PC-3 (cell line): ENCODE results near the gene SPHKAP. TPM values are rescaled to one million over a fixed set of nuclear protein-coding genes. Genes with fewer than 3 reads are reported as not detected.

Experiments
- ATAC-seq: fragments of 200-7000 bp; cut with Tn5 transposase; 2 replicates; pipeline ENCODE4 v1.9.1; 2020; ENCODE audit warnings: mild to moderate bottlenecking, moderate library complexity
- BruUV-seq: library from RNA; stranded (reverse); fragments of 400-500 nt; replicated peaks from 2 replicates; lab custom pipeline; 2021; lab: Mats Ljungman, UMichigan
- CTCF ChIA-PET: fragments of 300-600 bp; sonication (Branson Sonifier 250); formaldehyde crosslinking; loops from one replicate; lab custom pipeline; 2022; ENCODE audit warnings: antibody characterized with exemption; lab: Charles Lee
- POLR2A ChIA-PET: fragments of 300-600 bp; sonication (Branson Sonifier 250); formaldehyde crosslinking; loops from one replicate; lab custom pipeline; 2022; ENCODE audit warnings: antibody characterized with exemption; ENCODE audit not compliant: unreplicated experiment; lab: Charles Lee
- DNase-seq: peaks from one replicate; pipeline ENCODE4 v3.0.0-alpha.2; 2015
- H2AFZ ChIP-seq: fragments of 300-600 bp; sonication (generic); 2 replicates; pipeline ENCODE4 v1.6.0; 2016; ENCODE audit warnings: antibody characterized with exemption, low read length
- H3F3A ChIP-seq: fragments of 300-600 bp; sonication (generic); one replicate; pipeline ENCODE4 v1.6.0; 2017; ENCODE audit warnings: antibody characterized with exemption, low read length, control low read depth, mild to moderate bottlenecking; ENCODE audit not compliant: unreplicated experiment
- H3K27ac ChIP-seq: fragments of 300-600 bp; sonication (generic); 2 replicates; pipeline ENCODE4 v1.5.1; 2016; ENCODE audit warnings: mild to moderate bottlenecking, low read length
- H3K27me3 ChIP-seq: fragments of 300-600 bp; sonication (generic); 2 replicates; pipeline ENCODE4 v1.6.1; 2016; ENCODE audit warnings: low read length, mixed read lengths
- H3K36me3 ChIP-seq: fragments of 300-600 bp; sonication (generic); 2 replicates; pipeline ENCODE4 v1.6.1; 2016; ENCODE audit warnings: low read depth, mixed run types, low read length, mixed read lengths
- H3K4me1 ChIP-seq: fragments of 300-600 bp; sonication (generic); 2 replicates; pipeline ENCODE4 v1.5.1; 2016; ENCODE audit warnings: low read length; ENCODE audit not compliant: insufficient read depth
- H3K4me2 ChIP-seq: fragments of 300-600 bp; sonication (generic); 2 replicates; pipeline ENCODE4 v1.6.0; 2016; ENCODE audit warnings: low read length
- H3K4me3 ChIP-seq: fragments of 300-600 bp; sonication (generic); 2 replicates; pipeline ENCODE4 v1.5.1; 2016; ENCODE audit warnings: mild to moderate bottlenecking, low read length, mixed read lengths
- H3K79me2 ChIP-seq: fragments of 300-600 bp; sonication (generic); 2 replicates; pipeline ENCODE4 v1.6.1; 2017; ENCODE audit warnings: low read length, mixed read lengths
- H3K9ac ChIP-seq: fragments of 300-600 bp; sonication (generic); 2 replicates; pipeline ENCODE4 v1.6.0; 2016; ENCODE audit warnings: mild to moderate bottlenecking, low read length
- H3K9me2 ChIP-seq: fragments of 300-600 bp; sonication (generic); replicated peaks from 2 replicates; pipeline ENCODE4 v1.6.1; 2016; ENCODE audit warnings: mixed run types, low read length, mixed read lengths
- H3K9me3 ChIP-seq: fragments of 300-600 bp; sonication (generic); 2 replicates; pipeline ENCODE4 v1.6.1; 2016; ENCODE audit warnings: low read length, mixed read lengths
- H4K20me1 ChIP-seq: fragments of 300-600 bp; sonication (generic); 2 replicates; pipeline ENCODE4 v1.6.1; 2016; ENCODE audit warnings: low read length, mixed read lengths
- CTCF ChIP-seq: fragments of 300-600 bp; sonication (generic); conservative IDR thresholded peaks from 2 replicates; pipeline ENCODE4 v1.5.1; 2017; ENCODE audit warnings: antibody characterized with exemption, low read depth, mild to moderate bottlenecking, low read length
- EZH2 ChIP-seq: fragments of 300-600 bp; sonication (generic); IDR thresholded peaks from one replicate; pipeline ENCODE4 v1.6.1; 2017; ENCODE audit warnings: antibody characterized with exemption, mild to moderate bottlenecking, low read length; ENCODE audit not compliant: unreplicated experiment
- EZH2phosphoT487 ChIP-seq: fragments of 300-600 bp; sonication (generic); IDR thresholded peaks from 2 replicates; pipeline ENCODE4 v1.6.1; 2018; ENCODE audit warnings: mild to moderate bottlenecking, antibody characterized with exemption, low read length, borderline replicate concordance
- intact Hi-C: fragments of 100-400 bp; cut with micrococcal nuclease; formaldehyde crosslinking; loops from 2 replicates; pipeline ENCODE4 v1.9.0; 2023
- total RNA-seq: library from RNA; depleted of rRNA; stranded (reverse); fragments of >200 nt; gene quantifications from 2 replicates; pipeline ENCODE4 v1.2.3, GENCODE V29; 2014

The SPHKAP gene
- total RNA-seq, 1 experiment from 2014 or later: not detected

GRCh38 chr2:228136027-228136426 is 45.5 kb downstream of the SPHKAP start:
- Histone ChIP-seq H2AFZ (no peak overlapping the region), H4K20me1 (no peaks in the 10 kb centered on the region), H3K9ac (no peak overlapping the region), H3K9me2 (no peaks in the 10 kb centered on the region), H3K79me2 (no peaks in the 10 kb centered on the region), H3K27ac (no peak overlapping the region), H3K9me3 (no peaks in the 10 kb centered on the region), H3K4me2 (no peak overlapping the region), H3K36me3 (no peaks in the 10 kb centered on the region), H3K4me1 (no peaks in the 10 kb centered on the region), H3F3A (no peaks in the 10 kb centered on the region), H3K4me3 (no peak overlapping the region), H3K27me3 (peaks cover 63% of the 10 kb centered on the region)
- POLR2A ChIA-PET: no interaction called here
- BruUV-seq: no TSS peak
- ATAC-seq (no peak), DNase-seq (no peak)
- TF ChIP-seq EZH2: no peak
- TF ChIP-seq CTCF: no peak
- TF ChIP-seq EZH2phosphoT487: no peak
- intact Hi-C loops: no loop called here
- CTCF ChIA-PET: no interaction called here

DNA sequence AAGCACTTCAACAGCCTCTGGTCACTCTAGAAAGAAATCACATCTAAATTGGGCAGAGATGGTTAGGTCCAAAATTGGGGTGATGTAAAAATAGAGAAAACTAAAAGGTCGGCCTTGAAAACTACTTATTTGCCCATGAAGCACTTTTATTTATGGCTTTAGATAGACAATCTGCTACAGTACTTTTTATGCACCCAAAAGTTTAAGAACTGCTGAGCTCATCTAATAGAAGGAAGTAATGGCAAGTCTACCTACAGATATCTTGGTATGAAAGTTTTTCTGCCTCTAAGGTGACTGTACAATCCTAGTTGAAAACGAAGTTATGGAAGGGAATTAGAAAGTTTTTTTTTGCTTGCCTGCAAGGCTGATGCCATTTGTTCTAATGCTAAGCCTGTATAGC is 46.2 kb downstream of the SPHKAP start:
- ChIA-PET POLR2A (no interaction called here), CTCF (no interaction called here)
- intact Hi-C loops: no loop called here

GRCh38 chr2:228131833-228132232 is 49.7 kb downstream of the SPHKAP start:
- Histone ChIP-seq H3F3A (no peaks in the 10 kb centered on the region), H3K9me3 (no peaks in the 10 kb centered on the region), H3K9me2 (no peaks in the 10 kb centered on the region), H3K4me1 (no peaks in the 10 kb centered on the region), H4K20me1 (no peaks in the 10 kb centered on the region), H3K4me3 (no peak overlapping the region), H3K9ac (no peak overlapping the region), H3K4me2 (no peak overlapping the region), H3K27ac (no peak overlapping the region), H2AFZ (no peak overlapping the region), H3K27me3 (peaks cover 40% of the 10 kb centered on the region), H3K79me2 (no peaks in the 10 kb centered on the region), H3K36me3 (no peaks in the 10 kb centered on the region)
- ATAC-seq (no peak), DNase-seq (no peak)
- intact Hi-C loops: no loop called here
- CTCF ChIA-PET: no interaction called here
- TF ChIP-seq EZH2: no peak
- no peak for TF ChIP-seq CTCF
- TF ChIP-seq EZH2phosphoT487: no peak
- BruUV-seq: no TSS peak
- POLR2A ChIA-PET: no interaction called here

More for the DNA sequence above, 46.2 kb downstream of the SPHKAP start:
- Histone ChIP-seq H3K9ac (no peak overlapping the region), H3K27me3 (peaks cover 55% of the 10 kb centered on the region), H3K9me3 (no peaks in the 10 kb centered on the region), H3K9me2 (no peaks in the 10 kb centered on the region), H2AFZ (no peak overlapping the region), H3K27ac (no peak overlapping the region), H3K4me2 (no peak overlapping the region), H3F3A (no peaks in the 10 kb centered on the region), H3K4me1 (no peaks in the 10 kb centered on the region), H3K36me3 (no peaks in the 10 kb centered on the region), H3K79me2 (no peaks in the 10 kb centered on the region), H4K20me1 (no peaks in the 10 kb centered on the region), H3K4me3 (no peak overlapping the region)
- no peak for TF ChIP-seq CTCF
- no peak for TF ChIP-seq EZH2phosphoT487
- TF ChIP-seq EZH2: no peak
- BruUV-seq: no TSS peak
- ATAC-seq (no peak), DNase-seq (no peak)
